Loucy (cell line): Measurements from ENCODE around the gene MIEF1.
A peak's percentile ranks its signal among the peaks of the same experiment; 100 is the strongest.

ENCODE experiments used
- H2AFZ ChIP-seq: fragments of 200-600 bp; sonication (generic); 2 replicates; pipeline ENCODE4 v1.6.0; 2016; ENCODE audit warnings: antibody characterized with exemption, mild to moderate bottlenecking, low read length, moderate library complexity
- H3F3A ChIP-seq: fragments of 200-600 bp; 2 replicates; pipeline ENCODE4 v1.6.0; 2016; ENCODE audit warnings: antibody characterized with exemption, low read depth, mild to moderate bottlenecking
- H3K27me3 ChIP-seq: fragments of 200-600 bp; sonication (generic); 2 replicates; pipeline ENCODE4 v1.6.1; 2014; ENCODE audit warnings: low read length, mild to moderate bottlenecking; ENCODE audit not compliant: insufficient read depth, poor library complexity, severe bottlenecking
- H3K36me3 ChIP-seq: fragments of 200-600 bp; sonication (generic); 2 replicates; pipeline ENCODE4 v1.6.1; 2016; ENCODE audit warnings: low read length; ENCODE audit not compliant: insufficient read depth
- H3K4me1 ChIP-seq: fragments of 200-600 bp; sonication (generic); 2 replicates; pipeline ENCODE4 v1.5.1; 2014; ENCODE audit warnings: low read length, mild to moderate bottlenecking; ENCODE audit not compliant: insufficient read depth, poor library complexity, severe bottlenecking
- H3K4me2 ChIP-seq: fragments of 200-600 bp; sonication (generic); 2 replicates; pipeline ENCODE4 v1.6.0; 2014; ENCODE audit warnings: antibody characterized with exemption, low read length, low read depth, mild to moderate bottlenecking; ENCODE audit not compliant: poor library complexity, severe bottlenecking
- H3K4me3 ChIP-seq: fragments of 200-600 bp; sonication (generic); 2 replicates; pipeline ENCODE4 v1.5.1; 2014; ENCODE audit warnings: low read length, mild to moderate bottlenecking, mixed read lengths; ENCODE audit not compliant: poor library complexity, severe bottlenecking
- H3K79me2 ChIP-seq: fragments of 200-600 bp; sonication (generic); 2 replicates; pipeline ENCODE4 v1.6.1; 2014; ENCODE audit warnings: low read length; ENCODE audit not compliant: insufficient read depth
- H3K9ac ChIP-seq: fragments of 200-600 bp; sonication (generic); 2 replicates; pipeline ENCODE4 v1.6.0; 2014; ENCODE audit warnings: mild to moderate bottlenecking, low read depth, low read length, moderate library complexity; ENCODE audit not compliant: poor library complexity, severe bottlenecking
- H3K9me2 ChIP-seq: fragments of 200-600 bp; sonication (generic); replicated peaks from 2 replicates; pipeline ENCODE4 v1.6.1; 2016; ENCODE audit warnings: low read depth, low read length, mixed read lengths
- H3K9me3 ChIP-seq: fragments of 200-600 bp; sonication (generic); 2 replicates; pipeline ENCODE4 v1.6.1; 2014; ENCODE audit warnings: mild to moderate bottlenecking, antibody characterized with exemption, low read length, low read depth; ENCODE audit not compliant: insufficient read depth
- H4K20me1 ChIP-seq: fragments of 200-600 bp; sonication (generic); 2 replicates; pipeline ENCODE4 v1.6.0; 2014; ENCODE audit warnings: antibody characterized with exemption, low read length, mild to moderate bottlenecking; ENCODE audit not compliant: insufficient read depth, poor library complexity, severe bottlenecking
- EZH2phosphoT487 ChIP-seq: fragments of 200-600 bp; IDR thresholded peaks from 2 replicates; pipeline ENCODE4 v1.6.1; 2018; ENCODE audit warnings: antibody characterized with exemption, mild to moderate bottlenecking, moderate library complexity, borderline replicate concordance
- TF ChIP-seq, protein P1 (sequence below): fragments of 200-600 bp; sonication (generic); conservative IDR thresholded peaks from 2 replicates; pipeline ENCODE4 v1.5.1; 2014; ENCODE audit warnings: mild to moderate bottlenecking, antibody characterized with exemption, low read length

Gene MIEF1

DNA sequence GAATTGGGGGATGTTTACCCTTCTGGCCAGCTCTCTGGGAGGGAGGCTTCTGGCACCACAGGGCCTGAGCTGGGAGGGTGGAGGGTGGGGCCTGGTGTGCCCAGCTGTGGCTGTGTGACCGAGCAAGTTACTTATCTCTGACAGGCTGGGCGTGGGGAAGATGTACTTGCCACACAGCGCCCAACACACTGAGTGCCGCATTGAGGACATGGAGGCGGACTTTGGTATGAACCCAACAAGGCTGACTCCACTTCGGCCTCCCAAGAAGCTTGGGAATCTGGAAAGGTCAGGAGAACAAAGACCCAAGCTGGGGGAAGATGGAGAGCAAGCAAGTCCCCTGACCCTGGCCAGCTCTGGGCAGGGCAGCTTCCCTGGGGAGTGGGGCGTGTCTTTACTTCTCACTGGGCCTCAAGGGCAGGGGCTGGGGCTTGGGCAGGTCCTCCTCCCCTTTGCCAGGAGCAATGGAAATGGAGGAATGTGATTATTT, 47.7 kb upstream of the MIEF1 start:
- no peaks in the 10 kb centered on the region for H3K9me2 ChIP-seq
- no peak overlapping the region for H2AFZ ChIP-seq
- H3K79me2 ChIP-seq: peaks cover 30% of the 10 kb centered on the region
- TF ChIP-seq, protein P1, sequence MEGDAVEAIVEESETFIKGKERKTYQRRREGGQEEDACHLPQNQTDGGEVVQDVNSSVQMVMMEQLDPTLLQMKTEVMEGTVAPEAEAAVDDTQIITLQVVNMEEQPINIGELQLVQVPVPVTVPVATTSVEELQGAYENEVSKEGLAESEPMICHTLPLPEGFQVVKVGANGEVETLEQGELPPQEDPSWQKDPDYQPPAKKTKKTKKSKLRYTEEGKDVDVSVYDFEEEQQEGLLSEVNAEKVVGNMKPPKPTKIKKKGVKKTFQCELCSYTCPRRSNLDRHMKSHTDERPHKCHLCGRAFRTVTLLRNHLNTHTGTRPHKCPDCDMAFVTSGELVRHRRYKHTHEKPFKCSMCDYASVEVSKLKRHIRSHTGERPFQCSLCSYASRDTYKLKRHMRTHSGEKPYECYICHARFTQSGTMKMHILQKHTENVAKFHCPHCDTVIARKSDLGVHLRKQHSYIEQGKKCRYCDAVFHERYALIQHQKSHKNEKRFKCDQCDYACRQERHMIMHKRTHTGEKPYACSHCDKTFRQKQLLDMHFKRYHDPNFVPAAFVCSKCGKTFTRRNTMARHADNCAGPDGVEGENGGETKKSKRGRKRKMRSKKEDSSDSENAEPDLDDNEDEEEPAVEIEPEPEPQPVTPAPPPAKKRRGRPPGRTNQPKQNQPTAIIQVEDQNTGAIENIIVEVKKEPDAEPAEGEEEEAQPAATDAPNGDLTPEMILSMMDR: no peak
- H4K20me1 ChIP-seq: no peaks in the 10 kb centered on the region
- H3K4me3 ChIP-seq: no peak overlapping the region
- no peaks in the 10 kb centered on the region for H3K9me3 ChIP-seq
- no peaks in the 10 kb centered on the region for H3K27me3 ChIP-seq
- no peak overlapping the region for H3K9ac ChIP-seq
- no peak overlapping the region for H3K4me2 ChIP-seq
- no peaks in the 10 kb centered on the region for H3F3A ChIP-seq
- H3K4me1 ChIP-seq: peaks cover 49% of the 10 kb centered on the region
- no peaks in the 10 kb centered on the region for H3K36me3 ChIP-seq

DNA sequence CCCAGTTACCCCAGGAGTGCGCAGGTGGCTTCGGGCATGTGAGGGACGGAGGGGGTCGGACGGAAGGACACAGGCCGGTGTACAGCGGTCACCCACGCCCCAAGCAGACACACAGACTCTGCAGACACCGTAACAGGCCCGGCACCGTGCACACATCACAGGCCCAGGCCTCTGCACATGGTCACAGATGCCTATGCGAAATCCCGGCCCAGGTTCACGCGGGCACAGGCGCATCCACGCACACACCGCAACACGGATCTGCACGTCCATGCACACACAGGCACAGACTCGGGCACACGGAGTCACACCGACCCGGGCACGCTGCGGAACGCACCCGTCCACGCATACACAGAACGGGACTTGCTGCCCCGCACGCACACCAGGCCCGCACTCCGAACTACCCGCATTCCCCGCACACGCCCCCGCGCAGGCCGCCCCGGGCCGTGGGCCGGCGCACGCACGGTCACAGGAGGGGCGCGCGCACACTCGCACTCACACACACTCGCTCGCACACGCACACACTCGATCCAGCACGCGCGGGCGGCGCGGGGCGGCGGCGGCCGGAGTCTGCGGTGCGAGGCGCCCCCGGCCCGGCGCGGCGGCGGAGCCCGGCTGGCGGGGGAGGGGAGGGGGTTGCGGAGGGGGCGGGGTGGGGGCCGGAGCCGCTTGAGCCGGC, 45.4 kb upstream of the MIEF1 start, which contains the start of gene MGAT3:
Gene MGAT3 (plus strand): TSS at position 491 of the 676 bp plus-strand sequence. CDS start 30,336 bp downstream, outside the sequence.
- H3K4me2 ChIP-seq: peak within 1 kb of the TSS; percentile 32
- H3K4me1 ChIP-seq: peaks cover 31% of the 10 kb centered on the region
- no peak for TF ChIP-seq EZH2phosphoT487
- TF ChIP-seq, protein P1: no peak
- H3K9me3 ChIP-seq: no peaks in the 10 kb centered on the region
- no peaks in the 10 kb centered on the region for H4K20me1 ChIP-seq
- H3K9me2 ChIP-seq: no peaks in the 10 kb centered on the region
- H3K36me3 ChIP-seq: no peaks in the 10 kb centered on the region
- H2AFZ ChIP-seq: no peak within 1 kb of the TSS
- peaks cover 14% of the 10 kb centered on the region; the same call in 1 of the 2 replicates for H3K79me2 ChIP-seq
- H3K9ac ChIP-seq: no peak within 1 kb of the TSS
- no peaks in the 10 kb centered on the region for H3K27me3 ChIP-seq
- H3F3A ChIP-seq: no peaks in the 10 kb centered on the region
- H3K4me3 ChIP-seq: peak within 1 kb of the TSS; percentile 40

DNA sequence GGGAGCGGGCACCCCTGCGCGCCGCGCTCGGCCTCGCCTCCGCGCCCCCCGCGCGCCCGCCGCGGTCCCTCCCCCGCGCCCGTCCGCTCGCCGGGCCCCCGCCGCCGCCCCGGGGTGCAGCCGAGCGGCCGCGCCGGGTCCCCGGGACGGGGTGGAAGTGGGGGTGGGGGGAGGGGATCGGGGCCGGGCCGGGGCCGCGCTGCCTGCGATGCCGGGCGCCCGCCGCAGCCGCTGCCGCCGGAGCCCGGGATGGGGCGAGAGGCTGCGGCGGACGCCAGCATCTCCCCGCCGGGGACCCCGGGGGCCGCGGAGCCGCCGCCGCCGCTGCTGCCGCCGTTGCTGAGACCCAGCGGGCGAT, 44.9 kb upstream of the MIEF1 start:
- Histone ChIP-seq H3K9me2 (no peaks in the 10 kb centered on the region), H3K27me3 (no peaks in the 10 kb centered on the region), H3K9ac (no peak overlapping the region), H3K79me2 (peaks cover 14% of the 10 kb centered on the region; the same call in 1 of the 2 replicates), H3K36me3 (no peaks in the 10 kb centered on the region), H3F3A (no peaks in the 10 kb centered on the region), H3K9me3 (no peaks in the 10 kb centered on the region), H2AFZ (no peak overlapping the region), H3K4me3 (no peak overlapping the region), H4K20me1 (no peaks in the 10 kb centered on the region), H3K4me1 (peaks cover 27% of the 10 kb centered on the region), H3K4me2 (no peak overlapping the region)
- no peak for TF ChIP-seq EZH2phosphoT487
- TF ChIP-seq, protein P1: no peak
